HG03103 (cell line): ENCODE results near the gene CRKL.
"Not testable (repeated sequence)": the region's sequence is repeated elsewhere in the genome, so short reads cannot be mapped to it uniquely, and the experiment has no call there.

Source experiments
- ATAC-seq: cut with Tn5 transposase; IDR thresholded peaks from one replicate; pipeline ENCODE4 v1.9.1; 2021; ENCODE audit warnings: low read depth; ENCODE audit not compliant: unreplicated experiment

The CRKL gene

GRCh38 chr22:20965104-20965887 lies 48.1 kb downstream of the CRKL start:
- ATAC-seq = no peak

DNA sequence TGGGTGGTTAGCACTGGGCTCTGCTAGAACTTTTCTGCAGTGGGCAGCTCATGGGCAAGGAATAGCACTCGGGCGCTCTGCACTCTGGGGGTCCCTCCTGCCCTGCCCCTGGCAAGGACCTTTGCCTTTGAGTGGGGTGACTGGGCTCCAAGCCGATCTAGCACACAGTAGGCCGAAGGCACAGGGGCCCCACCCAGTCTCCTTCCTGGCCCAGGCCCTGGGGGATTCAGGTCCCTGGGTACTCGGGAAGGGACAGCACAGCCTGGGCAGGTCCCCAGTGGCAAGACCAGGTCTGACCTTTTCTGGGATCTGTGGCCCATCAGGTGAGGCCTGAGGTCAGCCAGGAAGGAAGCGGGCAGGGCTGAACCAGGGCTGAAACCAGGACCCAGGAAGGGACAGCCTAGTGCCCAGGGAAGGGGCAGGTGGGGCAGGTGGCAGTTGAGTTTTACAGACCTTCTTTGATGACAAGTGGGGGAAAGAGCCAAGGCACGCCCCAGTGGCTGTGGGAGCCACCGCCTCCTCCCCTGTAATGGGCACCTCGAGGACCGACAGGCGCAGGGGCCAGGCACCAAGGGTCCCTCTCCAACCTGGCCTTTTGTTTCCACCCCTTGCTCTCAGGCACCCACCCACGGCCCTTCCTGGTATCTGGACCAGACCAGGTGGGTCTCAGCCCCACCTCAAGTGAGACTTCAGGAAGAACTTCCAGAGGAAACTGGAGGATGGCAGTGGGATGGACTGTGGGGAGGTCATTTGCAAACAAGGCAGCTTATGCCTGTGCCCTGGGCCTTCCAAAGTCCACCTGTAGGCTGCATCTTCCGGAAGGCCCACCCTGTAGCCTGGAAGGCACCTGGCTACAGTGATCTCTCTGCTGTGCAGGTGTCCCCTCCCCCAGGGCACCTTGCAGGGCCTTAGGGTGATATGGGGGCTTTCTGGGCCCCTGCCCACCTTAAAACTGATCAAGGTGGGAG lies 49.0 kb downstream of the CRKL start:
- ATAC-seq = no peak

DNA sequence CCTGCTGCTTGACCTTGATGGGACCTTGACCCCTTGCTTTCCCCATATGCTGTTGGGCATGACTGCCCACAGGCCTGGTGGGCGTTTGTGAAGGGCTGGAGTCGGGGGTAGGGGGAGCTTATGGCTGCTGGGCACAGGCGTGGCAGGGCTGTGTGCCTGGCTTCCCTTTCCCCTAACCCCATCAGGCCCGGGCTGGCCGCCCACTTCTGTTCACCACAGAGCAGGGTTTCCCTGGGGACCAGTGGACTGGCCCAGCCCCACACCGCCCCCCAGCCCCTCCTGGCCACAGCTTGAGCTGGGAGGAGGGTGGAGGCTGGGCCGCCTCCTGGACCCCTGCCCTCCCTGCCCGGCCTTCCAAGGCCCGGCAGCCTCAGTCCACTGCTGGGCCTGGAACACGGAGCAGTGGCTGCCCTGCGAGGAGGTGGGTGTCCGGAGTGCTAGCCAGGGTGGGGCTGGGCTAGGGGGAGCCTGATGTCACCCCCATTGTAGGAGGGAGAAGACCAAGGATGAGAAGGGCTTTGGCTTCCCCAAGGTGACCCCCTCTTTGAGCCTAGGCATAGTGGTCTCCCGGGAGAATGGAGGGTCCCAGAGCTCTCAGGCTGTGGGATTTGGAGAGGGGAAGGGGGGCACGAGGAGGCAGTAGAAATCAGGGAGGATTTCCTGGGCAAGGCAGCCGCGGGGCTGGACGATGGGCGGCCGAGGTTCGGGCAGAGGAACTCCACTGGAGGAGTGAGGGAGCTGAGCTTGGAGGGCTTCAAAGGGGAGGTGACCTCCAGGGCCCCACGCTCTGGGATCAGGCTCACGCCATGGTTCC lies 49.9 kb downstream of the CRKL start, which contains the start of gene AIFM3:
AIFM3 (plus strand) TSS at position 373 of the 814 bp plus-strand sequence. CDS start 690 bp downstream, outside the sequence.
- no peak for ATAC-seq

- ATAC-seq = no peak
These were observed 50.5 kb downstream of the CRKL start for GRCh38 chr22:20967697-20968211.

GRCh38 chr22:20968281-20968977 lies 51.2 kb downstream of the CRKL start:
- ATAC-seq = no peak

DNA sequence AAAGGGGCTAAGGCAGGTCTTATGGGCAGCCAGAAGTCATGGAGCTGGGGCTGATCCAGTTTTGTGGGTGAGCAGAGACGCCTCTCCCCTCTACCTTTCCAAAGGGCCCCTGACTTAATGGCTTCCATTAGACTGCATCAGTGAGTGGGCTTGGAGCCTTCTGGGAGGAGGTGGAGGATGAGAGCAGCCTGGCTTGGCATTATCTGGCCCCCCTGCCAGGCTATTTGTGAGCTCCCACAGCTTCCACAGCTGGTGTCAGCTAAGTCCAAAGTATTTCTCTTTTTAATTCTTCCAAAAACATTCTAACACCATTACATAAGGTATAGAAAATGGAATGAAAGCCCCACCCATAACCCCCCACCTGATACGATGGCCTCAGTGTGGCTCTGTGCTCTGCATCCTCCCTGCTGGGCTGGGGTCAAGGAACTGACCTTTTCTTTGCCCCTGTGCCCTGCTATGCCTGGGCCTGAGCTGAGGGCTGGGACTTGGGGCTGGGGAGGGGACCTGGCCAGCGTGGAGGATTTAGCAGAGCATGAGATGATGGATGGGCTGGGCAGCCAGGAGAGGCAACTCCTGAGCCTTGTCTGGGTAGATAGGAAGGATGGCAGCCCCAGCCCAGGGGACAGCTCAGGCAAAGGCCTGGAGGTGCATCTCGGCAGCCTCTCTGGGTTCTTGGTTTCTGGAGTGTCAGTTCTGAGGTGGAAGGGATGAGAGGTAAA lies 53.9 kb downstream of the CRKL start:
- ATAC-seq = no peak

DNA sequence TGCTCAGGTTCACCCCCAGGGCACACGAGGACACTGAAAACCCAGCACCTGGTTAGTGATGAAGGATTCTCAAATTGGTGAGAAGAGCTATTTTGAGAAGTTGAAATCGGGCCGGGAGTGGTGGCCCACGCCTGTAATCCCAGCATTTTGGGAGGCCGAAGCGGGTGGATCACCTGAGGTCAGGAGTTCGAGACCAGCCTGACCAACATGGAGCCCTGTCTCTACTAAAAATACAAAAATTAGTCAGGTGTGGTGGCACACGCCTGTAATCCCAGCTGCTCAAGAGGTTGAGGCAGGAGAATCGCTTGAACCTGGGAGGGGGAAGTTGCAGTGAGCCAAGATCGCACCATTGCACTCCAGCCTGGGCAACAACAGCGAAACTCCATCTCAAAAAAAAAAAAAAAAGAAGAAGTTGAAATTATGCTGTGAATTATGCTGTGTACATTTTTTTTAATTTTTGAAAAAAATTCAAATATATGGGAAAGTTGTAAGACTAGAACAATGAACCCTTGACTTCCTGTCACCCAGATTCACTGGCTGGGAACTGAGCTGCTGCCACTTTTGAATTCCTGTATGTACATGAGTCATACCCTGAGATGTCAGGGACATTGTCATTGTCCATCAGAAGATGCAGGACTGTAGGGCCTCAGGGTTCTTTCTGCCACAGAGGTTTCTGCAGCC lies 54.9 kb downstream of the CRKL start:
- not testable (repeated sequence) for ATAC-seq

DNA sequence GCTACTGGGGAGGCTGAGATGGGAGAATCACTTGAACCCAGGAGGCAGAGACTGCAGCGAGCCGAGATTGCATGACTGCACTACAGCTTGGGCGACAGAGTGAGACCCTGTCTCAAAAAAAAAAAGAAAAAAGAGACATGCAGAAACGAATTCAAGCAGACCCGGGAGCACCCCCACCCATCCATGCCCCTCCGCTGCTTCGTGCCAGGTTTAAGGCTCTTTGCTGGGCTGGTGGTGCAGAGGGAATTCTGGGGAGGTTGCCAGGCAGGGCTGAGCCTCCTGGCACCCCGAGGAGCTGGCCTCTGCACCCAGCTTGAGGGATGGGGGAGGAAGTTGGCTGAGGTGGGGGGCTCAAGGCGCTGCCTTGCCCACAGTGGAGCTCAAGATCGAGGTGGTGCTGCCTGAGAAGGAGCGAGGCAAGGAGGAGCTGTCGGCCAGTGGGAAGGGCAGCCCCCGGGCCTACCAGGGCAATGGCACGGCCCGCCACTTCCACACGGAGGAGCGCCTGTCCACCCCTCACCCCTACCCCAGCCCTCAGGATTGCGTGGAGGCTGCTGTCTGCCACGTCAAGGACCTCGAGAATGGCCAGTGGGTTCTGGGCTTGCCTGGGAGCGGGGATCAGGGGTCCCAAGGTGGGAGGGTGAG lies 55.8 kb downstream of the CRKL start:
- ATAC-seq = no peak

- no peak for ATAC-seq
These were observed 56.6 kb downstream of the CRKL start for GRCh38 chr22:20973634-20974286.

GRCh38 chr22:20974336-20974955 lies 57.2 kb downstream of the CRKL start:
- no peak for ATAC-seq

DNA sequence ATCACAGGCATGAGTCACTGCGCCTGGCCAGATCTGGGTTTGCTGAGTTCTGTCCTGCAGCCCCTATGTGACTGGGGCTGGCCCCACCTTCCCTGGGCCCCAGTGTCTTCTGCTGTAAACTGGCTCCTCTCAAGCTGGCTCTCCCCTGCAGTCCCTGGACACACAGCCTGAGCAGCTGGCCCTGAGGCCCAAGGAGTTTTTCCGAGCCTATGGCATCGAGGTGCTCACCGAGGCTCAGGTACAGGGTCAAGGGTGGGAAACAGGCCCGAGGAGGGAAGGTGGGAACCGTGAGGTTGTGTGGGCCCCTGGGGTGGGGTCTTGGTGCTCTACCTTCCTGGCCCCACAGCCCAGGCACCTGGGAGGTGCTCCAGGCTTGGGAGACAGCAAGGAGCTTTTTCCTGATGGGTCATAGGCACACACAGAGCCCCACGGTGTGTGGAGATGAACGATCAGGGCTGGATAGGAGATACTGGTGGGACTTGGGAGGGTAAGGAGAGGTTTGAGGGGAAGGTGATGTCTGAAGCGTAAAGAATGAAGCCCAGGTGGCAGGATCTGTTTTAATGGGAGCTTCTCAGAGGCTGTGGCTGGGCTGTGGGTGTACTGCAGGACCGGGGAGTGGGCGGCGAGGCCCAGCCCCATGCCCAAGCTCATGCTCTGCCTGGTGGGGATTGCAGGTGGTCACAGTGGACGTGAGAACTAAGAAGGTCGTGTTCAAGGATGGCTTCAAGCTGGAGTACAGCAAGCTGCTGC lies 58.5 kb downstream of the CRKL start:
- ATAC-seq = no peak

DNA sequence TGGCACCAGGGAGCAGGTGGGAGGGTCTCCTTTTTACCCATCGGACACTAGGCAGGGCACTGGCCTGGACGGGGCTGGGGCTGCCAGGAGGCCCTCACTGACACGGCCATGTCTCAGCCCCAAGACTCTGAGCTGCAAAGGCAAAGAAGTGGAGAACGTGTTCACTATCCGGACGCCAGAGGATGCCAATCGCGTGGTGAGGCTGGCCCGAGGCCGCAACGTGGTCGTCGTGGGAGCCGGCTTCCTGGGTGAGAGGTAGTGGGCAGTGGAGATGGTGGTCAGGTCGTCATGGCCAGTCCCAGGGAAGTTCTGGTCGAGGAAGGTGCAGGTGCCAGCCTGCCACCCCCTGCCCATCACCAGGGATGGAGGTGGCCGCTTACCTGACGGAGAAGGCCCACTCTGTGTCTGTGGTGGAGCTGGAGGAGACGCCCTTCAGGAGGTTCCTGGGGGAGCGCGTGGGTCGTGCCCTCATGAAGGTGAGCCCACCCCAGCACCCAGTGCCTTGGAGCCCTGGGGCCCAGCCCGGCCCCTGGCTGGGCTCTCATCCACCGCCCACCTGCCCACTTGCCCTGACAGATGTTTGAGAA lies 59.2 kb downstream of the CRKL start:
- ATAC-seq = no peak

- ATAC-seq = no peak
These were observed 59.8 kb downstream of the CRKL start for GRCh38 chr22:20977019-20977418.

GRCh38 chr22:20977516-20978170 lies 60.4 kb downstream of the CRKL start:
- ATAC-seq = no peak

- ATAC-seq = no peak
These were observed 61.2 kb downstream of the CRKL start for GRCh38 chr22:20978419-20978818.
